Left lung (tissue), 10 donors: ENCODE results near the gene LRRN1. TPM values are rescaled to one million over a fixed set of nuclear protein-coding genes. Genes with fewer than 3 reads are reported as not detected.
"Not testable (repeated sequence)": the region's sequence is repeated elsewhere in the genome, so short reads cannot be mapped to it uniquely, and the experiment has no call there.

Experiments used
- ATAC-seq: fragments of 200-7000 bp; cut with Tn5 transposase; one replicate; pipeline ENCODE4 v1.9.1; 2020; ENCODE audit warnings: moderate library complexity
- DNase-seq, 4 donors: peaks; one replicate each; pipeline ENCODE4 v3.0.0-alpha.2; 2013 to 2020
- H3K27ac ChIP-seq, 2 donors: fragments of 200-600 bp; sonication (generic) in 1 of 2; one replicate each; pipeline versions ENCODE4 v1.5.0 to v1.8.0; 2020 to 2021
- H3K27me3 ChIP-seq, 2 donors: fragments of 200-600 bp; sonication (generic) in 1 of 2; one replicate each; pipeline versions ENCODE4 v1.5.0 to v1.8.0; 2020 to 2021
- H3K36me3 ChIP-seq, 2 donors: fragments of 200-600 bp; sonication (generic) in 1 of 2; one replicate each; pipeline versions ENCODE4 v1.5.0 to v1.8.0; 2020 to 2021
- H3K4me1 ChIP-seq, 2 donors: fragments of 200-600 bp; one replicate each; pipeline ENCODE4 v1.8.0; 2021
- H3K4me3 ChIP-seq, 2 donors: fragments of 200-600 bp; sonication (generic) in 1 of 2; one replicate each; pipeline versions ENCODE4 v1.5.0 to v1.8.0; 2020 to 2021; ENCODE audit warnings: mild to moderate bottlenecking in 1 of 2
- H3K9me3 ChIP-seq, 2 donors: fragments of 200-600 bp; sonication (generic) in 1 of 2; one replicate each; pipeline versions ENCODE4 v1.5.0 to v1.8.0; 2020 to 2021
- intact Hi-C, 2 donors: fragments of 100-400 bp; cut with DNase I; formaldehyde crosslinking; loops; one replicate each; pipeline versions ENCODE4 v1.11.2 to v1.14.2; 2022
- polyA plus RNA-seq, 6 donors: library from polyadenylated mRNA; unstranded; fragments of 120-200 nt; gene quantifications; one replicate each; pipeline ENCODE4 v1.2.1, GENCODE V29; 2013; ENCODE audit not compliant: insufficient read length in 6 of 6
- total RNA-seq, 2 donors: library from RNA; stranded (reverse); fragmentation: NEBNext Ultra II Directional; extraction: Animal tissue kit (Norgen Biotek cat#: 25700); gene quantifications; one replicate each; pipeline ENCODE4 v1.2.1, GENCODE V29; 2021
- TF ChIP-seq, protein P1 (sequence below), 2 donors: fragments of 200-600 bp; sonication (generic) in 1 of 2; IDR thresholded peaks; one replicate each; pipeline versions ENCODE4 v1.5.0 to v1.8.0; 2021; ENCODE audit warnings: antibody characterized with exemption in 2 of 2
- donor health status: DM: no; HTN: yes; CAD: no.
- donor health status: DM: no; HTN: no; CAD: no.

LRRN1 gene
- total and polyA plus RNA-seq, 8 donors: 1.9 to 27.6 (median 23.3) TPM

DNA sequence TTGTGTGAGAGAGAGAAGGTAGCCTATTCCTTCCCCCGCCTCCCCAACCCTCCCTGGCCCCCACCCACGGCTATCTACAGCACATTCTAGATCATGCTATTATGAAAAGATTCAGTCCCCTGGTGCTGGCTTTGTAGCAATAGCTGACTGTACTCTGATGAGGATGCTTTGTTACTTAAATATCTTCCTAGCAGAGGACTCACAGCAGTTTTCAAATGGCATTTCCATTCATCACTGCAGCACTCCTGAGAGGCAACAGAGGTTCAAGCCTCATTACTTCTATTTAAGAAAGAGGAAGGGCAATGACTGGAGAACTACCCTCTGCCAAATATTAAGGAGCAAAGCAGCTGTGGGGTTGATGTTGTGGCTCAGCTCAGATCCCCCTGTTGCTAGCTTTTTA lies 61.0 kb downstream of the LRRN1 start:
- no peaks in the 10 kb centered on the region for H3K27me3 ChIP-seq
- ATAC-seq (no peak), DNase-seq (no peak)
- no peaks in the 10 kb centered on the region for H3K9me3 ChIP-seq
- no peak overlapping the region for H3K4me3 ChIP-seq
- no peaks in the 10 kb centered on the region for H3K36me3 ChIP-seq
- H3K27ac ChIP-seq: no peak overlapping the region
- H3K4me1 ChIP-seq: no peaks in the 10 kb centered on the region
- TF ChIP-seq, protein P1, sequence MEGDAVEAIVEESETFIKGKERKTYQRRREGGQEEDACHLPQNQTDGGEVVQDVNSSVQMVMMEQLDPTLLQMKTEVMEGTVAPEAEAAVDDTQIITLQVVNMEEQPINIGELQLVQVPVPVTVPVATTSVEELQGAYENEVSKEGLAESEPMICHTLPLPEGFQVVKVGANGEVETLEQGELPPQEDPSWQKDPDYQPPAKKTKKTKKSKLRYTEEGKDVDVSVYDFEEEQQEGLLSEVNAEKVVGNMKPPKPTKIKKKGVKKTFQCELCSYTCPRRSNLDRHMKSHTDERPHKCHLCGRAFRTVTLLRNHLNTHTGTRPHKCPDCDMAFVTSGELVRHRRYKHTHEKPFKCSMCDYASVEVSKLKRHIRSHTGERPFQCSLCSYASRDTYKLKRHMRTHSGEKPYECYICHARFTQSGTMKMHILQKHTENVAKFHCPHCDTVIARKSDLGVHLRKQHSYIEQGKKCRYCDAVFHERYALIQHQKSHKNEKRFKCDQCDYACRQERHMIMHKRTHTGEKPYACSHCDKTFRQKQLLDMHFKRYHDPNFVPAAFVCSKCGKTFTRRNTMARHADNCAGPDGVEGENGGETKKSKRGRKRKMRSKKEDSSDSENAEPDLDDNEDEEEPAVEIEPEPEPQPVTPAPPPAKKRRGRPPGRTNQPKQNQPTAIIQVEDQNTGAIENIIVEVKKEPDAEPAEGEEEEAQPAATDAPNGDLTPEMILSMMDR (IDR thresholded peaks at IDR 0.05): no peak
- intact Hi-C loops: no loop called here

DNA sequence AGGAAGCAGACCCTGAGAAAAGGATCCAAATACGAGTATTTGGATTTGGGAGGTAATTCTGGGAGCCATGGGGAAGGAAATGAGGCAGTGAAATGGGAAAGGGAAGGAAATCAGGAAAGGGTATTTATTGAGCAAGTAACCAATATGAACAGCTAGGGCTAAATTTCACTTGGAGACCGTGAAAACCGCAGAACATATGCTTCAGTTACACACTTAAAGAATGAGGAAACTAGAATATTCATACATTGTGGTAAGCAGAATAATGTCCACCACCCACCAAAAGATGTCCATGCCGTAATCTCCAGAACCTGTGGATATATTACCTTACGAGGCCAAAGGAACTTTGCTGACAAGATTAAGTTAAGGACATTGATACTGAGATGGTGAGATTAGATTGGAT lies 63.3 kb downstream of the LRRN1 start:
- Histone ChIP-seq H3K36me3 (no peaks in the 10 kb centered on the region), H3K4me1 (no peaks in the 10 kb centered on the region), H3K9me3 (peaks cover 0 to 2% of the 10 kb centered on the region in 2 donors), H3K27ac (no peak overlapping the region), H3K27me3 (no peaks in the 10 kb centered on the region), H3K4me3 (no peak overlapping the region)
- intact Hi-C loops: no loop called here
- DNase-seq (no peak), ATAC-seq (no peak)
- TF ChIP-seq, protein P1 (IDR thresholded peaks at IDR 0.05): no peak

DNA sequence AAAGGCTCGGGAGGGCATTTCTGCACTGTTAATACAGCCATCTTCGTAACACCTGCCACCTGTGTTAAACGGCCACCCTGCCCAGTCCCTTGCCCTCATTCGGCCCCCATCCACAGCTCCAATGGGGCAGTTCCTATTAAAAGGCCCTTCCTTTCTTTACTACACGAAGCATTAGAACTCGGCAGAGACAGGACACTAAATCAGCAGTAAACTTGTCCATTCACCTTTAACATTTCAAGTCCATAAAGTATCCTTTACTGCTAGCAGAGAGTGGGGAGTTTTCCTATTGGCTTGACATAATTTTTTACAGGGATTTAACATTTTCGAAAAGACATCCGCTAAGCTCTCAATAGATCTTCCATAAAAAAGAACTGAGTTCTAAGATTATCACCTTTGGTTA lies 76.3 kb downstream of the LRRN1 start:
- Histone ChIP-seq H3K4me1 (no peaks in the 10 kb centered on the region), H3K27ac (no peak overlapping the region), H3K9me3 (no peaks in the 10 kb centered on the region), H3K4me3 (no peak overlapping the region), H3K36me3 (no peaks in the 10 kb centered on the region), H3K27me3 (no peaks in the 10 kb centered on the region)
- ATAC-seq (no peak), DNase-seq (no peak)
- intact Hi-C loops: no loop called here
- TF ChIP-seq, protein P1 (IDR thresholded peaks at IDR 0.05): no peak

DNA sequence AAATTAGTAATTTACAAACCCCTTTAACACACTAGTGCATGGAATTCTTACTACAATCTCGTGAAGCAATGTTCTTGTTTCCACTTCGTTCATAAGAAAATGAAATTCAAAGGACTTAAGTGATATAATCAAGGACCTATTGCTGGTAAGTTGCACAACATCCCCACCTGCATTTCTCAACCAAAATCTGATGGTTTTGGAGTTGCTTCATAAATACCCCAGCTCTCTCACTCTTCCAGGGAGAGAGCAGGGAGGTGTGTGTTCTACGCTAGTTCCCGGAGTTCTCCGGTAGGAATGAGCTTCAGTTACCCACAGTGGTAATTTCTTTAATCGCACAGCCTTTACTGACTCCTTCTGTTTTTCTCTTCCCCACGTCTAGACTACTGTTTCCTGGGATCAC lies 81.8 kb downstream of the LRRN1 start:
- no peak for ATAC-seq
- no peak for DNase-seq
- Histone ChIP-seq H3K4me1 (no peaks in the 10 kb centered on the region), H3K27ac (no peak overlapping the region), H3K36me3 (no peaks in the 10 kb centered on the region), H3K9me3 (no peaks in the 10 kb centered on the region), H3K27me3 (no peaks in the 10 kb centered on the region), H3K4me3 (no peak overlapping the region)
- TF ChIP-seq, protein P1 (IDR thresholded peaks at IDR 0.05): no peak
- intact Hi-C loops: no loop called here

DNA sequence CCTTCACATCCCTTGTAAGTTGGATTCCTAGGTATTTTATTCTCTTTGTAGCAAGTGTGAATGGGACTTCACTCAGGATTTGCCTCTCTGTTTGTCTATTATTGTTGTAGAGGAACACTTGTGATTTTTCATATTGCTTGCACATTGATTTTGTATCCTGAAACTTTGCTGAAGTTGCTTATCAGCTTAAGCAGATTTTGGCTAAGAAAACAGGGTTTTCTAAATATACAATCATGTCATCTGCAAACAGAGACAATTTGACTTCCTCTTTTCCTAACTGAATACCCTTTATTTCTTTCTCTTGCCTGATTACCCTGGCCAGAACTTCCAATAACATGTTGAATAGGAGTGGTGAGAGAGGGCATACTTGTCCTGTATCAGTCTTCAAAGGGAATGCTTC lies 88.1 kb downstream of the LRRN1 start:
- intact Hi-C loops, H3K27ac ChIP-seq, H3K27me3 ChIP-seq, H3K4me1 ChIP-seq, ATAC-seq, DNase-seq, H3K4me3 ChIP-seq, H3K36me3 ChIP-seq: not testable (repeated sequence)
- peaks cover 0 to 37% of the 10 kb centered on the region in 2 donors for H3K9me3 ChIP-seq

DNA sequence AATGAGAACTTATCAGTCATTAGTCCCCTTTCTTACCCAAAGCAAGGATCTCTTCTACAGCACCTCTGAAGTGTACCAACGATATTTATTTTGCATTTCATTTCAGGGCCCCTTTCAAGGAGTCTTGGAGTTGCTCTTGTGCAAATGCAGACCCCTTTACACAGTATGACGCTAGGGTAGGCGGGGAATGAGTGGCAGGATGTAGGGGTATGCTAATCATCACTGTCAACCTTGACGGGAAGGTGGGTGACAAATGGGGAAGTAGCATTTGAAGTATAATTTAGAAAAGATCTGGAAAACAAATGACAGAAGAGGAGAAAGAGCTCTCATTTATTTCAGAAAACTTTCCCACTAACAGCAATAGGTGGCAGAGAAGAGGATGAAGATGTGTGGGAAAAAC lies 94.4 kb downstream of the LRRN1 start:
- Histone ChIP-seq H3K36me3 (no peaks in the 10 kb centered on the region), H3K4me3 (no peak overlapping the region), H3K9me3 (peaks cover 0 to 28% of the 10 kb centered on the region in 2 donors), H3K4me1 (no peaks in the 10 kb centered on the region), H3K27me3 (no peaks in the 10 kb centered on the region), H3K27ac (no peak overlapping the region)
- no peak for ATAC-seq
- DNase-seq: no peak
- TF ChIP-seq, protein P1 (IDR thresholded peaks at IDR 0.05): no peak
- intact Hi-C loops: no loop called here
